C4-2B (cell line): ENCODE measurements around the gene RAB31.

Source experiments
- CTCF ChIP-seq: fragments of 450-650 bp; conservative IDR thresholded peaks from 2 replicates; pipeline ENCODE4 v1.5.1; 2017; ENCODE audit warnings: mild to moderate bottlenecking
- ZFX ChIP-seq: fragments of 450-650 bp; IDR thresholded peaks from 2 replicates; pipeline ENCODE4 v1.6.1; 2017

GRCh38 chr18:9786631-9787030, 78.5 kb downstream of the RAB31 start:
- TF ChIP-seq CTCF (no peak), ZFX (no peak)
